Measurements from ENCODE around the gene NAPA. TPM values are rescaled to one million over a fixed set of nuclear protein-coding genes. Genes with fewer than 3 reads are reported as not detected.

NAPA gene
- total RNA-seq, 1 donor from 2014 or later: 80.3 TPM

DNA sequence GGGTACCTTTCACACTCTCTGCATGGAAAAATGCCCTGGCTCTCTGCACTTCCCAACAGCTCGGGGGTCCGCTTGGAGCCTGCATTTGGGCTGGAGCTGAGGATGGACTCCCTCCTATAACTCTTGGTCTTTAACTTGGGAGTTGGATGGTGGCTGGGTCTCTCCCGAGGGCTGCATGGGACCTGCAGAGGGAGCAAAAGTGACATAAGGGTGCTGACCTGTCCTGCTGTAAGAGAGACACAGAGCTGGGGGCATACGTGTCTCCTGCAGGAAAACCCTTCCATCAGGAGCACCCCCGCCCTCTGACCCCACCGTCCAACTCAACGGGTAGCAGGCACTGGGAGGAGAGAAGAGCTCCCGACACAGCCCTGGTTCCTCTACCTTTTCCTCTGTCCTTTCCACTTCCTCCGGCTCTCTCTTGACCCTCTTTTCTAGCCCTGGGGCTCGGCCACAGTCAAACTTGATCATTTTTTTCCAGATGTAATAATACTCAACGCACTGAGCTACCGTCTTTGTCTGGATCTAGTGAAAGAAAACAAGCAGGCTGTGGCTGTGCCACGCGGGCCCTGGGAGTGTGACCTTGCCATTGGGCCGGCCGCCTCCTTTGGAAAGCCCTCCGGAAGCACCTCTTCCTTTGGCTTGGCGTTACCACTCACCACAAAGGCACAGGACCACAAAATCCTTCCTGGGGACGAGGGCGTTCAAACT is 6.8 kb upstream of the NAPA start:
- no peak for DNase-seq

DNA sequence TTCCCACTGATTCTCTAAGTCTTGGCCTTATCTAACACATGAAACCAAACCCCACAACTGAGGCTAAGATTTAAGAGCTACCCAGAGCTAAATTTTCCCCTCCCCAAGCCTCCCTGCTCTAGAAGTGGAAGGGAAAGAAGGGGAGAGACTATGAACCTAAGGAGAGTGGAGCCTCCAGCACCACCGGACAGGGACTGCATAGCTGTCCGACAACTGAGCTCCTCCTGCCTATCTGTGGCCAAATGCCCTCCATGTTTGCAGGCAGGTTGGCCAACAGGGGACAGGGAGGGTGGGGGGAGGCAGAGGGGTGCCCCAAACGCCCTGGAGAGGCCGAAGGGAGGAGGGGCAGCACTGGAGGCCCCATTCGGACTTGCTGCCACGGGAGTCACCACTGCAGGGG is 6.0 kb upstream of the NAPA start:
- DNase-seq: no peak

DNA sequence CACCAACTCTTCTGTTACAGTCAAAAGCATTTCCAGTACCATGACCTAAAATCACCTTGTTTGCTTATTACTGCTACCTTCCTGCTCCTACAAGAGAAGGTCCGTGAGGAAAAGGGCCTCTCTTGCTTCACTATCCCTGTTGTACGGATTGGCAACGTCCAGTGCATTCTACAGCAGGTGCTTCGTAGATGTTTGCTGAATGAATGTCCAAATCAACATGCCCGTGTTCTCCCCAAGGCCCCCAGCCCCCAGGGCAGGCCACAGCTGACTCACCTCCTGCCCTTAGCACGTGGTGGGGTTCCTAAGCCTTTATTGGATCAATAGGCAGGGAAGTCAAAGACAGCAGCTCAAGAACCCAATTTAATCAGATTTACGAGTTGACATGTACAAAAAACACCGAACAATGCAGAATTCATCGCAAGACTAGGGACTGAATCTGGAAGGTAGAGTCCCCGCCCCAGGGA is 5.5 kb upstream of the NAPA start:
- DNase-seq: no peak

DNA sequence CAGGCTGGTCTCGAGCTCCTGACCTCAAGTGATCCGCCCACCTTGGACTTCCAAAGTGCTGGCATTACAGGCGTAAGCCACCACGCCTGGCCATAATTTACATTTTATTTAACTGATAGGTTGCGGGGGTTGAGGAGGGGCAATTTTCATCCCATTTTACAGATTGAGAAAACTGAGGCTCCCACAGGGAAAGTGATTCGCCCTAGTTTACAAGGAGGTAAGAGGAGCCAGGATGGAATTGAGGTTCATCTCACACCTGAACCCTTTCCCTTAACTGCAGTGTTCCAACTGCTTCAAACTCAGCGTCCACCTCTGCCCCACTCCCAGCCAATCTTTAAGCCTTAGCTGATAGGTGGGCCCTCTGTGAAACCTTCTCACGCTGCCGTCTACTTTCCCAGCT is 4.0 kb upstream of the NAPA start:
- DNase-seq: no peak

DNA sequence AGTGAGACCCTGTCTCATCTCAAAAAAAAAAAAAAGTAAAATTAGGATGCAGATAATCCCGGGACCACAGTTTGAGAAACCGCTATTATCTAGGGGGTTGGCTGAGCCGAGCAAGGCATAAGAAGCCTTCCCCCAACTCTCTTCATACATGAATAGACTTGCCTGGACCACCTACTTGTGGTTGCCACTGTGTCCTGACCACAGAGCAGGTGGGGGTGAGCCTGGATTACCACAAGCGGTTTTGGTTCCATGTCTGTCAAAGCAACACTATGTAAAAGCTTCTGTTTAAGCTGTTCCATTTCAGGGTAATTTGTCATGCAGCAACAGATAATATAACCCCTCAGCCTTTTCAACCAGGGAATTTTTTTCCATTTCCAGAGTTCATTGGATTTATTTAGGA is 3.3 kb upstream of the NAPA start:
- DNase-seq: no peak

DNA sequence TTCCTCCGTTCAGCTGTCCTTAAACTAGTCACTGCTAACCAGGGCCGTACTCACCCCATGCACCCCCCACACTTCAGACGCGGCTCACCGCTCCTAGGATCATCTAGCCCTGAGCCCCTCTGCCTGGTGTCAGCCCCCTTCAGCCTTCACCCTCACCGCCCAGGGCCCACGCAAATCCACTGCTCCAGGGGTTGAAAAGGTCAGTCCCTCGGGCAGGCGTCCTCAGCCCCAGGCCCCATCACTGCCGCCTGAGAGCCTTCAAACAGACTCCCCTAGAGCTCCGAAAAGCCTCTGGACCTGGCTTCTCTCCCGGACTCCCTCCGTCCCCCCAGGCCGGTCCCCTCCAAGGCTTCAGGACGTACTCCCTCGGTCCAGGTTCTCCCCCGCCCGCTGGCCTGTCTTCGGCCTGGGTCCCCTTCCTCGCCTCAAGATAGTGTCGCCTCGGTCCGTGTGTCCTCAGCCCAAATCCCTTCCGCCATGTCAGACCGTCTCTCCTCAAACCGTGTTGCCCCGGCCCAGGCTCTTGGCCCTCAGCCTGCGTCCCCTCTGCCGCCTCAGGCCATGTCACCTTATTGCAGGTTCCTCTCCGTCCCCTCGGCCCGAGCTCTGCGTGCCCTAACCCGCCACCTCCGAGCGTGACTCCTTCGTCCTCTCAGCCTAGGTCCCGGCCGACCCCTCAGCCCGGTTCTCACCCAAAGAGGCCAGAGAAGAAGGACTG is 553 bp downstream of the NAPA start:
- no peak for DNase-seq

DNA sequence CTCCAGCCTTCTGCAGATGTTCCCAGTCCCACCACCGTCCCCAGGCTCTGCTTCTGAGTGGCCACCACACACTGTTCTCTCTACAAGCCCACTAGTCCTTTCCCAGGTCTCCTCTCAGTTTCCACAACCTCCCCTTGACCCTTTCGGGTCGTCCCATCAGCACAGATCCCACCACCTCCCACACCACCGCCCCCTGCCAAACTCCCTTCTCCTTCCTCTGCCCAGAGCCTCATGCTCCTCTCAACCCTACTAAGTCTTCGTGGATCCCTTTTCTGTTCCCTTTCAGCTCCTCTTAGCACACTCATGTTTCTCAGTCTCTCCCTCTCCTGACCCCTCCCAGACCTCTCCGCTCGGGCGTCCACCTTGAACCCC is 1.9 kb downstream of the NAPA start:
- no peak for DNase-seq

DNA sequence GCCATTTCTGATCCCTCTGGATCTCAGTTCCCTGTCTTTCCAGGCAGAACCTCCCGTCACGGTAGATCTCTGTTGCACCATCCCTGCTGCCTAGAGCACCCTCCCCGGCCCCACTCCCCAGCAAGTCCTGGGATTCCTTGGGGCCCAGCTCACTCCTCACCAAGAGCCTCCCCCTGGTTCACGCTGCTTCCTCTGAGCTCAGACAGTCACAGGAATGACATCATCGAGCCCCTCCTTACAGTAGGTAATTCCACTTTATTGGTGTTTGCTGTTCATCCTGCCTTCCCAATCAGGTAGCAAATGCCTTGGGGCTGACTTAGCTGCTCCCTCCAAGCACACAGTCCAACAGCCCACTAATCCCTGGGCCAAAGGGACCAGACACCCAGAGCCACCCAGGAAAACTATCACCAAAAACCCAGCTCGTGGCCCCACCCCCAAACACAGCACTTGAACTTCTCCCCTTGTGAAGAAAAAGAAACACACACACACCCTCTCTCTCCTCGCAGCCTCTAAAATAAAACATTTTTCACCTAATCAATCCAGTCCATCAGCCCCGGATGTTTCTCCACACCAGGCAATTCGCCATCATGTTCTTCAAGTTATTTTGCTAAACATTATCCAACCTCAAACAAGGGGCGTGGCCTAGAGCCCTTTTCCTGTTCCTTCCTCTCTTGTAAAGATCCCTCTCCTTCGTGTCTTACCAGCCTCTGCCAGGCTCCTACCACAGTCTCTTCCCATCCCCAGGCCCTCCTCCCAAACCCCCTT is 2.5 kb downstream of the NAPA start:
- DNase-seq: no peak

DNA sequence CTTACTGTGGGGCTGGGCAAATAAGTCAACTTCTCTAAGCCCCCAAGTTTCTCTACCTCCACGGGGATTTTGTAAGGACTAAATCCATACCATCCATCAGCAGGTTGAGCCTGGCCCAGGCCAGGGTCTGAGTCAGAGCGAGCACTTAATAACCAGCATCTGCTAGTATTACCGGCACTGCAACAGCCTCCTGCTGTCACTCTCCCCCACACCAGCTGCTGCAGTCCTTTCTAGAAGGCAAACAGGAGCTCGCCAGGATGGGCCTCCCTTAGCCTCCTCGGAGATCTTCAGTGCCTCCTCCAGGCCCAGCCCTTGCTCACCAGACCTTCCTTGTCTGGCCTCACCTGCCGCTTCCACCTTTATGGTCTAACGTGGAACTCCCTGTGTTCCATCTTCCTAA is 3.2 kb downstream of the NAPA start:
- no peak for DNase-seq

DNA sequence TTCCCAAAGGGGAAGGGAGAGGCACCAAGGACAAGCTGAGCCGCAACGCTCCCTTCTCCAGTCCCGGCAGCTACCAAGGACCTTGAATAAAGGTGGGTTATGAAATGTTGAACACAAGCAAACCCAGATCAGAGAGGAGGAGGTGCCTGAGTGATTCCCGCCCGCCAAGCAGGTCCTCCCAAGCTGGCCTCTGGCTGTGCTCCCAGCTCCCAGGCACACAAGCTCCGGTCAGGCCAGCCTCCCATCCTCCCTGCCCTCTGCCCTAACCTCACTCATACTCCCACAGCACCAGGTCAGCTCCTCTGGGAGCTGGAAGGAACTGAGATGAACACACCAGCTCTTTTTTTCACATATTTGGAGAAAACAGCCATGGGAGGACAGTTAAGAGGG is 3.7 kb downstream of the NAPA start:
- no peak for DNase-seq

DNA sequence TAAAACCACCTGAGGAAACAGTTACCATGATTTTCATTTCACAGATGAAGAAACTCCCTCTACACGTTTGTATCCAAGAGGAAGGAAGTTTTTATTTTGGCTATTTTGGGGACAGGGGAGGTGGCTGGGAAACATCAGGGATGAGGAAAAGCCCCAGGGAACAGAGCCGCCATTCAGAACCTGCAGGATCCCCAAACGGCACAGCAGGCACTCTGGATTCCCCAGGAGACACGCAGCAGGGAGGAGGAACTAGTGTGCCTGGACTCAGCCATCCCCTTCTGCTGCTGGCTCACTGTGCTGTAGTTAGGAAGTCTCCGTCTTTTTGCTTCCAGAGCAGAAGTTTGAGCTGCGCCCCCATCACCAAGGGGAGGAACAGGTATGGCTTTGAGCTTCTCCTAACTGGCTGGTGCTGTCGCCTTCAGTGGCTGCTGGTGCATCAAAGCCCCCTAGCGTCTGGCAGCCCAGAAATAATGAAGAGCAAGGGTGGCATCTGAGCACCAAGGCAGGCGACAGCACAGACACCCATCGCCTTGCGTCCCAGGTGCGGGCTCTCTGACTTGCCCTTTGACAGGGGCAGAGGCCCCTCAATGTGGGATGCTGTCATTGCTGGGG is 4.2 kb downstream of the NAPA start:
- no peak for DNase-seq

DNA sequence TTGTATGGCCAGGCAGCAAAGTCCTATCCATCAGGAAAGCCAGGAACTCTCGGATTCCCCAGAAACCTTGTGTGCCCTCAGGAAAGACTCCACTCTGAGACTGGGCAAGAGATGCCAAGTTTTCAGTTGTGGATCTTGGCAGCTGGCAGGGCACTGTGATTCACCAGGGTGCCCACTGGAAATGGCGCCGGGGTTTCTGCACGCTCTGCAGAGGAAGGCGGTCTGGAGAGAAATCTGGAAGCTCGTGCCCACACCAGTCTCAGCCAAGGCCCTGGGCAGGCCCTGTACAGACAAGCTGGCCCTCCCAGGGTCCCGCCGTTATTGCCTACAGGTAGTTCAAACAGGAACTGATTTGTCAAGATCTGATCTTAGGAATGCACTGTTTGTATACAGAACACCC is 4.9 kb downstream of the NAPA start:
- peak; percentile 51 for DNase-seq

DNA sequence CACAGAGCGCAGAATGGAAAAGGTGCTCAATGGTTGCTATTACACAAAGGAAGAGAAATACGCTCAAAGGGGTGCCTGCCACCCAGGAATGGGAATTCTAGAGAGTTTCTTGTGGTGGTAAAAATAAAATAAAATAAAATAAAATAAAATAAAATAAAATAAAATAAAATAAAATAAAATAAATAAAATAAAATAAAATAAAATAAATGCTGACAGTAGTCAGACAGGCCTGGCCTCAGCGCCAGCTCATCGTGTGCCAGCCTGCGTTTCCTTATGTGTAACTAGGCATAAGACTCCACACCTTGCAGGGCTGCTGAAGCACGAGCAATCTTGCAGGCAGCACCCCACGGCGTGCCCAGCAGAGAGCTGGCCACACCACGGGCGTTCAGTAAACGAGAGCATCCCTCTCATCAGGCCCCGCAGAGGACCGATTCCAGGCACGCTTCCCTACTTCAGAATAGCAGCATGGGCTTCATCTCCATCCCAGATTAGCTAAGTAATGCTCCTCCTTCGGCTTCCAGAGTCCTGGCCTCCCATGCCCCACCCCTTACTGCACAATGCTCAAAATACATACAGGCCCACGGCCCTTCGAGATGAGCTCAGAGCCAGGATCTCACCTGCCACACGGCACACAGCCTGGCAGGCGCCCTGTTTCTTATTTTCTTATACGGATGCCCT is 5.6 kb downstream of the NAPA start:
- DNase-seq: no peak

DNA sequence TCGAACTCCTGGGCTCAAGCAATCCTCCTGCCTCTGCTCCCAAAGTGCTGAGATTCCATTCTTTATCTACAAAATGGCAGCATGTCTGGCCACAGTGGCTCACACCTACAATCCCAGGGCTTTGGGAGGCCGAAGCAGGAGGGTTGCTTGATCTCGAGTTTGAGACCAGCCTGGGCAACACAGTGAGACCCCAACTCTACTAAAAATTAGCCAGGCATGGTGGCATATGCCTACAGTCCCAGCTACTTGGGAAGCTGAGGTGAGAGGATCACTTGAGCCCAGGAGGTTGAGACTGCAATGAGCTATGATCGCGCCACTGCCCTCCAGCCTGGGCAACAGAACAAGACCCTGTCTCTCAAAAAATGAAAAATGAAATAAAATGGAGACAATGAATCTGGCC is 6.1 kb downstream of the NAPA start:
- DNase-seq: no peak

DNA sequence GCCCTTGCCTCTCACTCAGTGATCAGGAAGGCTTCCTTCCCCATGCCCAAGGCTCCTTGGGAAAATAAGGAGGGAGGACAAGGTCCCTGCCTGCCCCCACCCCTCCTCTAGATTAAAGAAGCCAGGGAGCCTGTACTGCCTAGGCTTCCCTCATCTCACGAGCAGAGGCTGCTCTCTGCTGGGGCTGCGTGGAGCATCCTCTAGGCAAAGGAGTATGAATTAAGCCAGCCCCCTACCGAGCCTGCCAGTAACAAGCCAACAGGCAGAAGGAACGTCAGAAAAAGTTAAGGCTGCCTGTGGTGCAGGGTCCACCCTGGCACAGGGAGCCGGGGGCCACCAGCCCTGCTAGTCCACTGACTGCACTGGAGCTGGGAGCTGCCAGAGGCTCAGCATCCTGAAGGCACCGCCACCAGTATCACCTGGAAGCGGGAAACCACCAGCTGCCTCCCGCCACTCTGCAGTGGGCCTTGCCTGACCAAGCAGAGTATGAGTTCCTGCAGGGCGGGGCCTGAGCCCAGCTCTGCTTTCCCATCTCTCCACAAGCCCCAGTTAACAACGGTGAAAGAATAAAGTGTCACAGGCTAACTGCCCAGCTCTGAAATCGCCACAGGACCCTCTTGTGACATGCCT is 6.8 kb downstream of the NAPA start:
- no peak for DNase-seq

DNA sequence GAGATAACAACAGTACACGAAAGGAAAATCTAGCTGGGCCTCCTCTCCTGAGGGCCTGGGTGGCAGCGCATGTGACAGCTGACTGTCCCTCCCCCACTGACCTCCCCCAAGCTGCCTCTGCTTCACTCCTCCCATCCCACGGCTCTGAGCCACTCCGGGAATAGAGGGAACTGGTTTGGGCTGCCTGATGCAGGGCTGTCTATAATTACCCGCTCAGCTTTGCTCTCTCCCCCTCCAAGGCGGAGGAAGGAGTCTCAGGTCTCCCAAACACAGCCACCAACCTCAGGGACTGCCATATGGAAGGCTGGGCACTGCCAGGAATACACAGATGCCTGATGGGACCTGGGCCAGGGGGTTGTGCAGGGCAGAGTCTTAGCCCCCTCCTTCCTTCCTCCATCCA is 7.9 kb downstream of the NAPA start:
- no peak for DNase-seq

DNA sequence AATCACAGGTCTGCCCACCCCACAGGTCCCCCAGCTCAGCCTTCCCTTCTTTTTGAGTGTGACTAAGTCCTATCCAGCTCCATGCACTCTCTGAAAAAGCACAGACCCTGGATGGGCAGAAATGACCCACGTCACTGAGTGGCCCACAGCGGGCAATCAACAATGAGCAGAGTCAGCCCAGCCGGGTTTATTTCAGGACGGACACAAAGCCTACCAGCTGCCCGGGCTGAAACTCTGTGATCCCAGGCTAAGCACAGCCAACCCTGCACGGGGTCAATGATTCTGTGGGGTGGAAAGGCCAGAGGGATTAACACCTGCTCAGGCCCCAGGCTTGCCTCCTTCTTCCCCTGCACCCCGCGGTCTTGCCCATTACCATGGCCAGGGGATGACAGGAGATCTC is 8.4 kb downstream of the NAPA start:
- DNase-seq: no peak

DNA sequence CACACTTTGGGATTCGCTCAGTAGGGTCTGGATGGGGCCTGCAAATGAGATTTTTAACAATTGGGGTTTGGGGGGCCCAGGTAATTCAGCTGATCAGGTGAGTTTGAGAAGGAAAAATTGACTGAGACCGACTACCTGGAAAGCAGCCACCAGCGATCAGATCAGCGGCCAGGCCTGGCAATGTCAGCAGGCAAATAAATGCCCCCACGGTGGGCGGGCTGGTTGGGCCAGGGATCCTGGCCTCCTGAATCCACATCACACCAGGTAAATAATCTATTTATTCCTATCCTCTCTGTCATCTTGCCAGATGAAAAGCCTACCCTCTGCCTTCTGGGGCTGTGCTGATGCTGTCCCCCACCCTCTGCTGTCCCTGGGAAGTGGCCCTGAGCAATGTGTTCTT is 9.4 kb downstream of the NAPA start:
- DNase-seq: no peak

DNA sequence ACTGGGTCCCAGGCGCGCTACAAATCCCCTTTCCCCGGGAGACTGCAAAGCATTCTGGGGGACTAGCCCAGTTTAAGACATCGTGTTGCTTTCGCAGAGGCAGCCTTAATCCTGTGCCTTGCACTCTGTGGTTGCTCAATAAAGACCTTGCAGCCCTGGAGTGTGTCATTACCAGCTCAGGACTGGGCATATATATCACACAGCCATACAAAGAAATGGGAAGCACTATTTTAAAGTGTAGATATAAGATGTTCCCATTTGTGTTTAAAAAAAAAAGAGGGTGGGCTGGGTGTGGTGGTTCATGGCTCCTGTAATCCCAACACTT is 11.1 kb downstream of the NAPA start:
- no peak for DNase-seq

DNA sequence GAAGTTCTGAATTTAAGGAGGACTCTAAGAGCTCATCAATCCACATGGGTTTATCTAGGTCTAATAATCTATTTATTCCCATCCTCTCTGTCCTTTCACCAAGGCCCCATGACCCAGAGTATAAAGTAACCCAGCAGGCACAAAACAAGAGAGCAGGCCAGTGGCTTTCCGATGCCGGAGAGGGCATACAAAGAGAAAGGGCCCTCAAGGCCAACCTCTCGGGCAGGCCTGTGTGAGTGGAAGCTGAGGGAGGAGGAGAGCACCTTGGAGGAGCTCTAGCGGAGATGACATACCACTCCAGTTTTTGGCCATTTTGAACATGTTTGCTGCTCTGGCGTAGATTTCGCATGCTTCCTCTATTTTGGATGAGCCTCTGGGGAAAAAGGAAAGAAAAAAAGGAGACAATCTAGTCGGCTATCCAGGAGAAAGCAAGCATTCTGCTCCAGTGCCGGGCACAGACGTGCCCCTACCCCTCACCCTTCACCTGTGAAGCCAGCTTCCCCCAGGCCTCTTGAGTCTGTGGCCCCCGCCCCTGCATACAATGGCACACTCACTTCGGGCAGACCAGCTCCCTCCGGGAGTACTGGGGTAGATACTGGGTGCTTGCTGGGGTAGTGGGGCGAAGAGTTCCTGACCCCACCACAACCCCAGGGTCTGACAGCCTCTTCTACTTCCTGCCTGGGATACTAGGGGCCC is 11.6 kb downstream of the NAPA start:
- no peak for DNase-seq

DNA sequence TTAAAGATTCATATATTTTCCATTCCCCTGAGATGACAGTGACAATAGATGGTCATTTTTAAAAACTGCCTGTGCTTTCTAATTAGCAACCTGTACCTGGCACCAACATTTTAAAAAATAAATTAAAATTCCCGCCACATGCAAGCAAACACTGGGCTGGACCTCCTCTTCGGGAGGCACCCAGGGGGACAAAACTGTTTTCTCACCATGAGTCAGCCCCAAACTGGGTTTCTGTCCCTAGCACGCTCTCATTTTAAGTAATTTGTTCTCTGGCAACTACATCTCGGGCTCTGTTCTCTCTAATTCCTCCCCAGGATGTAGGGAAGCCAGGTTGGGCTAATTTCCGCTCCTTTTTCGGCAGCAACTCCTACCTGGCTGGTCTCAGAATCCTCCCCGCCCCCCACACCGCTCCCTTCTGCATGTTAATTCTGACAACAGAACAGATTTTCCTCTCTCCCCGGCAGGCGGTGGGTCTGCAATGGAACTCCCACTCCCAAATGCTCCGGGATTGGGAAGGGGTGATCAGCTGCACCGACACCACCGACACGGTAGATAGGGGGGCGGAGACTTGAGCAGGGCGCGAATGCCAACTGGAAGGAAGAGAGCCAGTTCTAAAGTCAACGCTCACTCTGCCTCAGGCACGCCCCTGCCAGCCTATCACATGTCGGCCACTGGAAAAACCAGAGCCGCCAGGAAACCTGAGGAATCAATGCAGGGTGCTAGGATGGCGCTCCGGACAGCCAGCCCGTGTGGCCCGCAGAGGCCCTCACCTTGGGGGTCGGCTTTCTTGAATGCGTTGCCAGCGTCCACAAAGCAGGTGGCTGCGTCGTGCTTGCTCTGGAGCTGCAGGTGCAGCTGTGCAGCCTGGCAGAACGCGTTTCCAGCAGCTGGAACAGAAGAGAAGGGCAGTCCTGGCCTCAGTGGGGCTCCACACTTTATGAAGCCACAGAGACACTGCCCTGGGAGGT is 14.7 kb downstream of the NAPA start:
- no peak for DNase-seq
